ENCODE data around the gene STXBP2.
A peak's percentile ranks its signal among the peaks of the same experiment; 100 is the strongest.

The STXBP2 gene

DNA sequence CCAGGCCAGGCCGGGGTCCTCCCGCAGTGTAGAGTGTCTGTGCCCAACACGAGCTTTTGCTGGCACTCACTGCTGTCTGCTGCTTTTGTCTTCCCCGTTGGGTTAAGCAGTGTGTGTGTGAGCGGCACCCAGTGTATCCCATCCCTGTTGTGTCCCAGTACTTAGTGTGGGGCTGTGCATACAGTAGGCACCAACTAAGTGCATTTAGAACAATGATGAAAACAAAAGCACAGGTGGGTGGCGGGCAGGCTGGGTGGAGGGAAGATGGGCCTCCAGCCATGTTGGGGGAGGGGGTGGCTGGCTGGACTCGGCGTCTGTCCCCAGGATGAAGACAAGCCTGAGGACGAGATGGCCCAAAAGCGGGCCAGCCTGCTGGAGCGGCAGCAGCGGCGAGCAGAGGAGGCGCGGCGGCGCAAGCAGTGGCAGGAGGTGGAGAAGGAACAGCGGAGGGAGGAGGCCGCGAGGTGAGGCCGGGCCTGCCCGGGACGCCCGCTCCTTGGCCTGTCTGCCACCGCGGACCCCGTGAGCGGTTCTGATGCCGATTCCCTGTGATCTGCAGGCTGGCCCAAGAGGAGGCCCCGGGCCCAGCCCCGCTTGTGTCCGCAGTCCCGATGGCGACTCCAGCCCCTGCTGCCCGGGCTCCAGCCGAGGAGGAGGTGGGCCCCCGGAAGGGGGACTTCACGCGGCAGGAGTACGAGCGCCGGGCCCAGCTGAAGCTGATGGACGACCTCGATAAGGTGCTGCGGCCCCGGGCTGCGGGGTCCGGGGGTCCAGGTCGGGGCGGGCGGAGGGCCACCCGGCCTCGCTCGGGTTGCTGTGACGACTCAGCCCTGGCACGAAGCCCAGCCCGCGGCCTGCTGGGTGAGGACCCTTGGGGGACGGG lies 21.8 kb upstream of the STXBP2 start:
- no peak for DNase-seq

DNA sequence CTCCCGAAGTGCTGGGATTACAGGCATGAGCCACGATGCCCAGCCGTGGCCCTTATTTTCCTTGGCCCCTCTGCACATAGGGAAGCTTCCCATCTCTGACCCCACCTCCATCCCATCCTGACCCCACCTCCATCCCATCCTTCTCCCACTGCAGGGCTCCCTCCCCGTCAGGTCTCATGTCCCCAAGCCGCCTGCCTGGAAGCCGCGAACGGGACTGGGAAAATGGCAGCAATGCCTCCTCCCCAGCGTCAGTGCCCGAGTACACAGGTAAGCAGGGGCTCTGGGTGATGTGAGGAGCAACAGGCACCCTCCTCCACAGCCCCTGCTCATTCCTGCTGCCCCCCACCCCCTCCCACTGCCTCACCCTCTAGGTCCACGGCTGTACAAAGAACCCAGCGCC lies 19.7 kb upstream of the STXBP2 start:
- no peak for DNase-seq

DNA sequence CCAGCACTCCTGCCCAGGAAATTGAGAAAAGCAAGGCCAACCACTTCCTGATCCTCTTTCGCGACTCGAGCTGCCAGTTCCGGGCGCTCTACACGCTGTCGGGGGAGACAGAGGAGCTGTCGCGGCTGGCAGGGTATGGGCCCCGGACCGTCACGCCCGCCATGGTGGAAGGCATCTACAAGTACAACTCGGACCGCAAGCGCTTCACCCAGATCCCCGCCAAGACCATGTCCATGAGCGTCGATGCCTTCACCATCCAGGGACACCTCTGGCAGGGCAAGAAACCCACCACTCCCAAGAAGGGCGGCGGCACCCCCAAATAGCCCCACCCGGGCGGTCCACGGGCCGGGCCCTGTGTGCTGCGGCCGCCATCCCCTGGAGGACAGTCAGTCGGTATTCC lies 19.2 kb upstream of the STXBP2 start:
- DNase-seq = no peak

DNA sequence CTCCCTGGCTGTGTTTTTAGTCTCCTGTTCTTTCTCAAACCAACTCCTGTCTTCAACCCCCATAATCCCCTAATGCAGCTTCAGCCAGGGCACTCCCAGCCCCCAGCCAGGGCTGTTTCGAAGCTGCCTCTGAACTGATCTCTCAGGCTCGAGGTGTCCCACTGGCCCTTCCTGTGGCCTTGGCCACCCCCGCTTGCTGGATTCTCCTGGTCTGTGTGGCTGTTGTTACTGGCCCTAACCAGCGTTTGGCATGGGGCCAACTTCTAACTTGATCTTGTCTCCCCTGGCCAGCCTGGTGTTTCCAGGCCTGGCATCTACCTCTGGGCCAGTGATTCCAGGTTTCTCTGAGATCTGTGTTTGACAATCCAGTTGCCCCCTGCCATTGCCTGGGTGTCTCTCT lies 18.6 kb upstream of the STXBP2 start:
- no peak for DNase-seq

DNA sequence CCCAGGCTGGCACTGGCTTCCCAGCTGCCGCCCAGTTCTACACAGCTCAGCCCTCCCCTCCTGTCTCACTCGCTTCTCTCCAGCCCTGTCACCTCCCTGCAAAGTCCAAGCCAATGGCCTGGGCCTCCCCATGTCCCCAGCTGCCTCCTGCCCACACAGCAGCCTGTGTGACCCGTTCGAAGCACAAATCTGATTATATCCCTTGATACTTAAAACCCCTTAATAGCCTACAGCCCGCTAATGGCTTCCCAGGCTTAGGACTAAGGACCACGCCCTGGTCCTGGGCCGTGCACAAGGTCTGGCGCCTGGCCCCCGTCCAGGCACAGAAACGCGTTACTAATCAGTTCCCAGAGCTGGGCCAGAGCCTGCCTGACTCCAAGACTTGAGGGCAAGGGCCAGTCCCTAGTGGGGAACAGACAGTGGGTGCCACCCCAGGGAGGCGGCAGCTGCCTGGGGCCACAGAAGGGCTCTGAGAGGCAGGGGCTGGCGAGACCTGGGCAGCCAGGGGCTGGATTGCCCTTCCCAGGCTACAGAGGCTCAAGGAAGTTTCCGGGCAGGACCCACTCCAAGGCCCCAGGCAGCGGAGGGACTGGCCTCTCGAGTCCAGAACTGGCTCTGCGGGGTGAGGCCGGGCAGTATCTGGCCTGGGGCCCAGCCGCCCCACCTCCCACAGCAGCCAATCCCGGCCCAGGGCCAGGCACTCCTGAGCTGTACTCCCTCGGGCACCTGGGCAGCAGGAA lies 18.0 kb upstream of the STXBP2 start:
- no peak for DNase-seq

DNA sequence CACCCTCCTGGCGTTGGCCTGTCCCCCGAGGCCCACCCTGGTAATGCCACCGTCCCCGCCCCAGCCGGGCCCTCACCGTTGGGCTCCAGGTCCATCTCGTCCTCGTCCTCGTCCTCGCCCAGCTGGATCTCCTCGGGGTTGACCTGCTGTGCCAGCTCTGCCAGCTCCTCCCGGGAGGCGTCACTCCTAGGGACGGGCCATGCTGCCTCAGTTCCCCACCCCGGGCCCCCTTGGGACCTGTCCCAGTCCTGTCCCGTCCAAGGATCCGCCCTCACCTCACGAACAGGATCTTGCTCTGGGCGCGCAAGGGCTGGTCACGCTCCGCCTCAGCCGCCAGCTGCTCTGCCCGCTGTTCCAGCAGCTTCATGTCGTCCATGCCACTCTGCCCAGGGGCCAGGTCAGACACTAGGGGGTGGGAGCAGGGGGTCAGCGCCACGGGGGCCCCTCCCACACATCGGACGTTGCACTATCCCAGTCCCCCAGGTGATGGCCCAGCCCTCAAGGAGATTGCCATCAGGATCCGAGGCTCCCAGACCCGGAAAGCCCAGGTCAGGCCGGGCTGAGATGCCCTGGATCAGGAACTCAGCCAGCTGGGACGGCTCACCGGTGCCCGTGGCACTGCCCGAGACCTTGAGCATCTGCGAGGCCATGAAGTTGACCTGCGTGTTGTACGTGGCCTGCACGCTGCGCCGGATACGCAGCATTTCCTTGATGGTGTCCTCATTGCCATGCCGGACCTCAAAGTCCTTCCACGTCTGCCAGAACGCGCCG lies 17.1 kb upstream of the STXBP2 start:
- DNase-seq = no peak

DNA sequence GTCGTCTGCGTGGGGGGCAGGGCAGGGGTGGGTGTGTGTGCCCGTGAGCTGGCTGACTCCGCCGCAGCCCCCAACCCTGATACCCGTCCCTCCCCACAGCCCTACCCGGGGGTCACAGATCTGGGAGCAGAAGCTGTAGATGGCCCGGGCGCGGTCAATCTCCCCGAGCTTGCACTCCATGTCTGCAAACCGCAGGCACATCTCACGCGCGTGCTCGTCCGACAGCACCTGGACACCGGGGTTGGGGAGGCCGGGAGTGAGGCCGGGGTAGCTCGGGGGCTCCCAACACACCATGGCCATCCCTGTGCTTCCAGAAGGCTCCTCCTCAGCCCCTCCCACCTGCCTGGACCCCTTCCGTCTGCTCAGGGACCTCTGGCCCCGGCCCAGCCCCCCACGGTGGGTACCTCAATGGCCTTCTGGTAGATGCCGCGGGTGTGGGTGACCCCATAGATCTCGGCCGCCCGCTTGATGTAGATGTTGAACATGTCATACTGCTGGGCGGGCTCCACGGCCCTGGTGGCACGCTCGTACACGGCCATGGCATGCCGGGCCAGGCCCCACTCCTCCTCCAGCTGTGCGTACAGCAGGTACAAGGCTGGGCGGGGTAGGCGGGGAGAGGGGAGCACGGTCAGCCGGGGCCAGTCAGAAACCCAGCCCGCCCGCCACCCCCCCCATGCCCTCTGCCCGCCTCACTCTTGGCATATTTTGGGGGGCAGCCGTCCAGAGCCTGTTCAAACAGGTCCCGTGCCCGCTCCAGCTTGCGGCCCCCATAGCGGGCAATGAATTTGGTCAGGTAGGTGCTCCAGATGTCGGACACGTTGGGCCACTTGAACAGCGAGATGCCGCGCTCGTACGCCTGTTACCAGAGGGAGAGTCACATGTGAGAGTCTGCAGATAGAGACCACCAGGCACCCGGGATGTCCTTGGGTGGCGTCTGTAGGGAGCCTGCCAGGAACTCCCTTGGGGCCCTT lies 16.2 kb upstream of the STXBP2 start:
- DNase-seq = no peak

DNA sequence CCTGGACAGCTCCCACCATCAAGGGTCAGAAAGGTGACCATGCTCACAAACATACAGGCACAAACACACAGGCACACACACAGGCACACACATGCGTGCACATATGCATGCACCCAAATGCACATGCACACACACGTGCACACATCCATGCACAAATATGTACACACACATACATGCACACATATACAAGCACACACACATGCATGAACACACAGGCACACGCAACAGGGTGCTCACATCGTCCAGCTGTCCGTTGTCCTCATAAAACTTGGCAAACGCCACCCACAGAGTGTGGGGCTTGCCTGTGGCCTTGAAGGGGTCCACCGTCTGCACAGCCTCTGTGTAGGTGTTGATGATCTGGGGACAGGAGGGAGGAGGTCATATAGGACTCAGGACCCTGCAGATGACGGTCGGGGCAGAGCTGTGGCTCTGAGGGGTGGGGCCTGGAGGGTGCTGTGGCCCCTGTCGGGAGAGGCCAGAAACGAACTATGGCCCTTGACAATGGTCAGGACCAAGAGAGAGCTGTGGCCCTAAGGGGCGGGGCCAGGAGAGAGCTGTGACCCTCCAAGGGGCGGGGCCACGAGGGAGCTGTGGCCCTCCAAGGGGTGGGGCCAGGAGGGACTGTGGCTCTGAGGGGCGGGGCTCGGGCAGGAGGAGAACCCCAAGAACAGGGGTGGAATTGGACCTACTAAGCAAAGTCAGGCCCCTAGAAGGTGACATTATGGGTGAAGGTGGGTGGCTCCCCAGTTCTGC lies 13.8 kb upstream of the STXBP2 start:
- DNase-seq = no peak

DNA sequence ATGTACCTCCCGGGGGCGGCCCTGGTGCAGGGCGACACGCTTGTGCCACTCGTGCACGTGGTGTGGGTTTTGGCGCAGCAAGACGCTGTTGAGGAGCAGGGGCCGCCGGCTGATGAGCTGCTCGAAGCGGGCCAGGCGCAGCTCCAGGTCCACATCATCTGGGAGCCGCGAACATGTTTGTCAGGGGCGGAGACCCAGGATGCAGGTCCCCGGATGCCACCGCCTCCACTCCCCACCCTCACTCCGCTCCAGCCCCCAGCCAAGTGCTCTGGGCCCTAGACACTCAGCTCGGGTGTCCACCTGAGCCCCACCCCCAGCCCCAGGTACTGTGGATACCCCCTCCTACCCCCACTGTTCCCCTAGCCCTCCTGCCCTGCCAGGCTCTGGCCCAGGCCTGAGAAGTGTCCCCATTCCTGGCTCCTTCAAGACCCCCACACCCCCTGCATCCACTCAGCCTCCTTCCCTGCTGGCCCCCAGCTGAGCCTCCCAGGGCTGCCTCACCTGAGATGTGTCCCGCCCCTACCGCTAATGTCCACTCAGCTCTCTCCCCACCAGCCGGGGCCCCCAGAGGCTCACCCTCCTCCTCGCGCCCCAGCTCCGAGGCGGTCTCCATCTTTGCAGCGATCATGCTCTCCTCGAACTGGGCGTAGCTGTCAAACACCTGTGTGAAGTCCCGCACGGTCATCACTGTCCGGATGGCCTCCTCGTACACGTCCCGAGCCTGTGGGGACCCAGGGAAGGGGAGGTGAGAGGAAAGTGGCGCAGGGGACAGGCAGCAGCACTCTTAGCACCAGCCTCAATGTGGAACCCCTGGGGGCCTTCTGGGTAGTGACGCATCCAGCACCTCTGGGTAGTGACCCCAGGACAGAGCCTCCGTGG lies 12.9 kb upstream of the STXBP2 start:
- DNase-seq = no peak

DNA sequence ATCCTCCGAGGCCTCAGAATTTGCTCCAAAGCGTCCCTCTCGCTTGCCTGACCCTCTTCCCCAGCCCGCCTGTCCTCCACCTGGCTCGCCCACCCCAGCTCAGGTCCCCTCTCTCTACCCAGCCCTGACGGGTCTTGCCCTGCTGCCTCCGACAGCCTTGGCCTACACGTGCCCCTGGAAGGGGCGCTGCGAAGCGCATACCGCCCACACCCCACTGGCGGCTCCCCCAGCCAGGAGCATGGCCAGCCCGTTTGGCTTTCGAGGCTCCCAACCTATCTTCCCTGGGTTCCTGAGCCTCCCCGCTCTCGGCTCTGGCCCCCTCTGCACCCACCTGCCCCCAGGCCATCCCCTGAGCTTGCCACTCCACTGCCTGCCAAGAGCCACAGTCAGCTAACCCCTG lies 12.1 kb upstream of the STXBP2 start:
- DNase-seq = no peak

DNA sequence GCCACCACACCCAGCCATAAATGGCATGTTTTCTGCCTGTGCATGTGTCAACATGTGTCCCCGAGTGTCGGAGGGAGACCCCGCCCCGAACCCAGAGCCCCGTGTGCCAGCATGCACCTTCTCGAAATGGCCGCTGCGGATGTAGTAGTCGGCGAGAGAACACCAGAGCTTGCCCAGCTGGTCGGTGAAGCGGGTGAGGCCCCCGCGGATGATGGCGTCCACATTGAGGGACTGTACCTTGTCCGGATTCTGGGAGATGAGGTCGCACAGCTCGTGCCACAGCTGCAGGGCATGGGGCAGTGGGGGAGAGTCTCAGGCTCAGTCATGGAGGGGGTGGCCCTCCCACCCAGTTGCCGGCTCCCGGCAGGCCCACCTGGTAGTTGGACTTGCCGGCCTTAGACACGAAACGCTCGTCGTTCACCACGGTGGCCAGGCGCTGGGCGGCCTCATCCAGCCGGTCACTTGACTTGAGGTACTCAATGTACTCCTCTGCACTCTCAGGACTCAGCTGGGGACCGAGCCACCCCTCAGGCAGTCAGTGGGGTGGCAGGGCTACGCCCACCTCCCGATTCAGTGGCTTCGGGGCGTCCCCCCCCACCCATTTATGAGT lies 11.0 kb upstream of the STXBP2 start:
- DNase-seq = no peak

DNA sequence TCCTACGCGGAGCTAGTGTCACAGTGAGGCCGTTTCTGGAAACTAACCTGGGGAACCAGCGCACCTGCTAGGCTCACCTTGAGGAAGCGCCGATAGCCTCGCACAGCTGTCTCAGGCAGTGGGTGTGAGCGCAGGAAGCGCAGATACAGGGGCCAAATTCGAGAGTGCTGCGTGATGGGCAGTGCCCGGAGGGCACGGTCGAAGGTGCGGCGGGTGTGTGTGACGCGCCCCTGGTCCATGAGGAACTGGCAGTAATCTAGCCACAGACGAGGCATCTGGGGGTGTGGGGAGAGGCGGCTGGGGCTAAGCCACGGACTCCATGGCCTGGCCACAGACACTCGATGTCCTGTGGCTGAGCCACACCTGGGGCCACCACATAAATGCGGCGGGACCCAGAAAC lies 9.7 kb upstream of the STXBP2 start:
- no peak for DNase-seq

DNA sequence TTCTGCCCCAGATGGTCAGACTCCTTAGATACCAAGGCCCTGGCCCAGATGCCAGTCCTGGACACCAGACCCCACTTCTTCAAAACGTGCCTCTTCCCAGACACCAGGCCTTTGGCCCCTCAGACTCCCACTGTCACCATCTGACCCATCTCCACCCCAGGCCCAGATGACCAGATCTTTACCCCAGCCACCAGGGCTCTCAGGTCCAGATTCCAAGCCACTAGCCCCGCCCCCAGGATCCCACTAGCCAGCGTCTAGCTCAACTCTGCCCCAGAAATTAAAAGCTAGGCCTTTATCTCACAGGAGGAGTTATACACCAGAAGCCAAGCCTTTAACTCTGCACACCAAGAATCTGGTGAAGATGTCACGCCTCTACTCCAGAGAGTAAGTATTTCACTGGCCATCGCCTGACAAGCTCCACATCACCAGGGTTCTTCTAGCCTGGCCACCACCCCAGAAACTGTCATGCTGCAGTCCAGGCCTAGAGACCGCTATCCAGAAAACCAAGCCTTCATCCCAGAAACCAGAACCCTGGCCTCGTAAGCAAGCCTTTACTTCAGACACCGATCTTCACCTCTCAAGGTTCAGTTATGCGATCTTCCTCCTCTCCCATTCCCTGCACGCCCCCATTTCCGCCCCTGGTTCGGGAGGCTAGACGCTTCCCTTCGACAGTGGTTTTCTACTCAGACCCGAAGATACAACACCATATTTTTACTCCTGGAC lies 8.2 kb upstream of the STXBP2 start:
- DNase-seq = no peak

DNA sequence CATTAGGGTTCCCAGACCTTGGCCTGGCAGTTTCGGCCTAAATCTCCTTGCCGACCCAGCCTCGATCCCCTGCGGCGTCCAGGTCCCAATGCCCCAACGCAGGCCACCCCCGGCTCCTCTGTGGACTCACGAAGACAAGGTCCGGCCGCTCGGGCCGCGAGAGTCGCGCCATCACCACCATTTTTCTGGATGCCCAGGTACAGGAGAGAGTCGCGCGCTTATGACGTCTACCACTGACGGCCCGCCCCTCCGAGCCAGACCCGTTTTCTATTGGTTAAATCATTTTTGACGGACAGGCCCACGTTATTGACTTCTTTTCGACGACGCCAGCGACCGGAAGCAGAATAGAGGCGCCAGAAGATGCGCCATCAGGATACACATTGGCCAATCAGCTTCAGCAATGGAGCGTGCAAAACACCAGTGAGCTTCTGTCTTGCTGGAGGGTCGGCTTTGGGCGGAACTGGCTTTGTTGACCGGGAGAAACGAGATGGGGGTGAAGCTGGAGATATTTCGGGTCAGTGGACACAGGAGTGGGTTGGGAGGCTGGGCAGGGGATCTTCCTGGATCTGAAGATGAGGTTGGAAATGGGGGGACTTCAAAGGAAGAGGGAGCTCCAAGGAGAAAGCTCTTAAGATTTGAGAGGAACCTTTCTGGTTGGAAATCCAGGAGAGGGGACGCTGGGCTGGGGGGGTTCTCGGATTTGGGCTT lies 7.4 kb upstream of the STXBP2 start, which contains the start of the genes PET100 and XAB2:
Gene PET100, plus strand, starts transcription at position 447 of the 708 bp plus-strand sequence. Its CDS starts 41 bp downstream, at position 488.
Gene XAB2, minus strand, starts transcription at position 199 of the 708 bp plus-strand sequence. Its CDS starts 18 bp downstream, at position 181.
- peak; percentile 99 for DNase-seq

DNA sequence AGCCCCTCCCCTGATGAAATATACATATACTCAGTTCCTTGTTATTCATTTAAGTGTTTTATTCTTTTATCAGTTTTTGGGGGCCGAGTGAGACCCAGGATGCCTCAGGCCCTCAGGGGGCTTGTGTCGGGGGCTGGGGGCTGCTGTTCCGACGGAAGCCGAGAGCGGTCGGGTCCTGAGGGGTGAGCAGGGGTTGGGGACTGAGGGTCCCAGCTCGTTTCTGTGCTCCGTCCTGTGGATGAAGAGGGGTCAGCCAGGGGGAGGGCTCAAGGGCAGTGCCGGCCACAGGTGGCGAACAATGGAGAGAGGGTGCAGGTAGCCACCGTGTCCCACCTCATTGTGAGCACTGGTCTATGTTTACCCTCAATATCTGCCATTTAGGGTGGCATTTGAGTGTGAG lies 5.3 kb upstream of the STXBP2 start:
- DNase-seq = no peak

DNA sequence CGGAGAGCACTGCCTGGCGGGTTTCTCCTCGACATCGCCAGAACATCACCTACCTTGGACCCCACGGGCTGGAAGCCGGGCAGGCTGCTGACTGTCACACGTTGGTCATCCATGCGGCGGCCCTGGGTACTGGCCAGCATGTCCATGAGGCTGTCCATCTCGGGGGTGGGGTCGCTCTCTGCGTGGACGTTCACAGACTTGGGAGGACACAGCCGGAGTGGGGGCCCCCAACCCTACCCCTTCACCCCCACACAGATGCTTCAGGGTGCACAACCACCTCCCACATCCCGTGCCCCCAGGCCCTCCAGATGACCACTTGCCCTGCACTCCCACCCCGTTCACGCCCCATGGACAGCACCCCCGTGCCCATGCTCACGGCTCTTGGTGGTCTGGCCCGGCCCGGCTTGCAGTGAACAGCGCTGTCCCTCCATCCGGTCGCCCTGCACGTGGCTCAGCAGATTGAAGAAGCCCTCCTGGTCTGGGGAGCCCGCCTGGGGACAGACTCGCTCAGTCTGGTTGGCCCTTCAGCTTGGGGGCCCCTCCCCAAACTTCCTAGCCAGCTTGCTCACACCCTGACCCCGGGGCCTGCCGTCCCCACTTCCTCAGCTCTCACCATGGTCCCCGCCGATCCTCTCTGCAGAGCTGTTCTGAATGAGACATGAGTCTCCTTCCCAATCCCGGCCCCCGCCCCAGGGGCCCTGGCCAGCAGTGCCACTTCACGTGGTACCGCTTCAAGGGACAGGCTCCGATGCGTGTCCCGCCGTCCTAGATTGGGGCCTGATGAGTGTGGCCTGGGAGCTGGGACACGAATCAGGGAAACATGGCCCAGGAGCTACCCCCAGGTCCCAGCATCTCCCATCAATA lies 4.3 kb upstream of the STXBP2 start:
- no peak for DNase-seq

DNA sequence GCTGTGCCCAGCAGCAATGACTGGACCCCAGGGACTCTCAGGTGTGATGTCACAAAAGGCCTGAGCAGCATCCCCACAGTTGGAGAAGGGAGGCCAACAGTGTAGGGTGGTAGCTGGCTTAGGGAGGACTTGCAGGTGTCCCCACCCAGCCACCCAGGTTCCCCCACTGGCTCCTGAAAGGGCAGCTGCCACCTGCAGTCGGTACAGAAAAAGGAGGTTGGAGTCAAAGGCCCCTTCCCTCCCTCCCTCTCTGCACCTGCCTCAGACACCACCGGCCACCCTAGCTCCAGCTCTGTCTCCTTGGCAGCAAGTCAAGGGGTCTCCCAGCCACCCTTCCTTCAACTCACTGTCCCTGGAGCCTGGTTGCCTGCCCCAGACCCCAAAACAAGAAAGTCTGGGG lies 3.2 kb upstream of the STXBP2 start, which contains the start of gene PCP2:
Gene PCP2, minus strand, starts transcription at position 22 of the 400 bp plus-strand sequence. CDS start 262 bp downstream, outside the sequence.
- no peak for DNase-seq
